NCI-H69 (cell line): ENCODE data around the gene CRY2.
"Not testable (repeated sequence)": the region's sequence is repeated elsewhere in the genome, so short reads cannot be mapped to it uniquely, and the experiment has no call there.

Source experiments
- DNase-seq: peaks from one replicate; lab custom pipeline; 2025; lab: John Stamatoyannopoulos, UW

CRY2 gene

GRCh38 chr11:45846974-45847910 is at the start of gene CRY2:
TSS of gene CRY2 (plus strand) at chr11:45847475. CDS start at chr11:45847491, 16 bp downstream.
- DNase-seq, result peak; percentile 99

GRCh38 chr11:45798793-45799441 is 48.4 kb upstream of the CRY2 start:
- peak; percentile 56 for DNase-seq

GRCh38 chr11:45799562-45799961 is 47.7 kb upstream of the CRY2 start:
- DNase-seq, result no peak

GRCh38 chr11:45800261-45800660 is 47.0 kb upstream of the CRY2 start:
- DNase-seq, result no peak

GRCh38 chr11:45801723-45802315 is 45.5 kb upstream of the CRY2 start:
- peak; percentile 64 for DNase-seq

- DNase-seq, result no peak
Observed at GRCh38 chr11:45802531-45803317, 44.6 kb upstream of the CRY2 start.

GRCh38 chr11:45803971-45804760 is 43.1 kb upstream of the CRY2 start:
- DNase-seq, result peak; percentile 89

GRCh38 chr11:45804761-45805304 is 42.4 kb upstream of the CRY2 start, which contains the start of gene SLC35C1:
TSS of gene SLC35C1 (plus strand) at chr11:45805149. CDS start at chr11:45805802, 653 bp downstream.
- DNase-seq, result peak; percentile 99

GRCh38 chr11:45805305-45806071 is 41.8 kb upstream of the CRY2 start:
- peak; percentile 83 for DNase-seq

- DNase-seq, result no peak
Observed at GRCh38 chr11:45806072-45806933, 41.0 kb upstream of the CRY2 start.

GRCh38 chr11:45806937-45807791 is 40.1 kb upstream of the CRY2 start:
- no peak for DNase-seq

- DNase-seq, result no peak
Observed at GRCh38 chr11:45807792-45808238, 39.5 kb upstream of the CRY2 start.

- DNase-seq, result not testable (repeated sequence)
Observed at GRCh38 chr11:45808427-45808826, 38.8 kb upstream of the CRY2 start.

GRCh38 chr11:45809456-45810395 is 37.5 kb upstream of the CRY2 start:
- no peak for DNase-seq

- DNase-seq, result no peak
Observed at GRCh38 chr11:45810431-45811108, 36.7 kb upstream of the CRY2 start.

GRCh38 chr11:45811109-45811435 is 36.2 kb upstream of the CRY2 start:
- DNase-seq, result no peak
